HG02973 (cell line): ENCODE measurements around the gene DNER.
"Not testable (repeated sequence)": the region's sequence is repeated elsewhere in the genome, so short reads cannot be mapped to it uniquely, and the experiment has no call there.

Experiments used
- ATAC-seq: cut with Tn5 transposase; IDR thresholded peaks from one replicate; pipeline ENCODE4 v1.9.1; 2021; ENCODE audit warnings: moderate library complexity; ENCODE audit not compliant: unreplicated experiment

DNER gene

GRCh38 chr2:229408356-229408755 is 306.0 kb downstream of the DNER start:
- ATAC-seq, result no peak

DNA sequence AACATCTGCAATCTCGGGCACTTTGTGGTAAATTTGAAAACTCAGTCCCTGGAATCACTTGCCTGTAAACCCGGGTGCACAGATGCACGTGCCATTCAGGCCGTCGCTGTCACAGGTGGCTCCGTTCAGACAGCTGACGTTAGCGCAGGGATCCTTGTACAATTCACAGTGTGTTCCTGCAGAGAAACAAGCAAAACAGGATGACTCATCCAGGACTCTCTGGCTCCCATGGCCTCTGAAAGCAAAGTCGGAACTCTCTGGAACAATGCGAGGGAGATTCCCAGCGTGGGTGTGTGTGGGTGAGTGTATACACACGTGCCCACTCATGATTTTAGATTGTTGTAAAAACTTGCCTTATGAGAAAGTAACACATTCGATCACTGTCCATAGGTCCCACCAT is 307.2 kb downstream of the DNER start:
- ATAC-seq, result no peak

DNA sequence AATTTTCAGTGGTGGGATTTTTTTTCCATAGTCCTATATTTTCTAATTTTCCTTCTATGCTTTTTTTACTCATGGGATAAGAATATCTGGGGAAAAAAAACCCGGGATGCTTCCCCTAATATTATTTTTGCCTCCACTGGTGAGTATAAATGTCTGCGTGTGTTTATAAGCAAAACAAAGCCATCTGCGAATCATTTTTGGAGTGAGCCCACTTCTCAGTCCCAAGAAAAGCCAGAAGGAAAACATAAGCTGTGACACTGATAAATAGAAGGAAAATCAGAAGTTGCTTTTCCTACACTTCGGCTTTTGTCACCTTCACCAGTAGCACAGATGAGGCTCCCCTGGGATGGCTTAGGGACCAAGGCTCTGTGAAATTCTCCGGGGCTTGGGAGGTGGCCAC is 308.6 kb downstream of the DNER start:
- no peak for ATAC-seq

DNA sequence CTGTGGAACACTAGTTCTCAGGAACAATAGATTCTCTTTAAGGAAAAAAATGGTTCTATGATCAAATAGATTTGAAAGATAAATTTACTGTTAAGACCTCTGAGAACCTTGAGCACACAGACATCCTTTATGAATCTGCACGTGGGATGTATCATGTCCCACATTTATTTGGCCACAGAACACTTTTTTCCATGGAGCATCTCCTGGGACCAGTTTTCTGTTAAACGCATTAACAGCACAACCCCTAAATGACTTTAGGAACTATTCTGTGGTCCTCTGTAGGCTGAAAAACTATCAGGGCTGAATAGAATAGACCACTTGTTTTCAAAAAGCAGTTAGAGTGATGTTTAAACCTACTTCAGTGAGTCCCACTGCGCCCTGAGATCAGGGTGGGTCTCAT is 311.1 kb downstream of the DNER start:
- no peak for ATAC-seq

GRCh38 chr2:229401171-229401865 is 313.0 kb downstream of the DNER start:
- ATAC-seq, result no peak

GRCh38 chr2:229393926-229394325 is 320.4 kb downstream of the DNER start:
- ATAC-seq, result no peak

- ATAC-seq, result no peak
Observed at GRCh38 chr2:229392196-229392595, 322.2 kb downstream of the DNER start.

- no peak for ATAC-seq
Observed at GRCh38 chr2:229388731-229389130, 325.6 kb downstream of the DNER start.

GRCh38 chr2:229387866-229388265 is 326.5 kb downstream of the DNER start:
- ATAC-seq, result no peak

- no peak for ATAC-seq
Observed at GRCh38 chr2:229380101-229380625, 334.2 kb downstream of the DNER start.

GRCh38 chr2:229378386-229378785 is 336.0 kb downstream of the DNER start:
- ATAC-seq, result no peak

DNA sequence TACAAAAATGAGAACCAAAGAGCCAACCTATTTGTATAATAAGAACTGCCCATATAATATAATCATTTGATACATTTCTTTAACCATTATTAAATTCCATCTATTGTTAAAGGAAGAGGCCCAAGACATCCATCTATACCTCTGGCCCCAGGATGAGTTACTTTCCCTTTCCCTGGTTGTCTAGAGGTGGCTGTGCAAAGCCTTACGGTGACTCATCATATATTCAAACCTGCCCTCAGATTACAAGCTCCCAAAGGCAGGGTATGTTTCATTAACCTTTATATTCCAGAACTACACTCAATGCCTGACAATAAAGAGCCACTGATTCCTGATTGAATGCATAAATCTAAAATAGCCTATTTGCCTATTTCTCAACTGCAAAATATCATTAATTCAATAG is 337.5 kb downstream of the DNER start:
- ATAC-seq, result no peak

GRCh38 chr2:229375251-229375650 is 339.1 kb downstream of the DNER start:
- no peak for ATAC-seq

DNA sequence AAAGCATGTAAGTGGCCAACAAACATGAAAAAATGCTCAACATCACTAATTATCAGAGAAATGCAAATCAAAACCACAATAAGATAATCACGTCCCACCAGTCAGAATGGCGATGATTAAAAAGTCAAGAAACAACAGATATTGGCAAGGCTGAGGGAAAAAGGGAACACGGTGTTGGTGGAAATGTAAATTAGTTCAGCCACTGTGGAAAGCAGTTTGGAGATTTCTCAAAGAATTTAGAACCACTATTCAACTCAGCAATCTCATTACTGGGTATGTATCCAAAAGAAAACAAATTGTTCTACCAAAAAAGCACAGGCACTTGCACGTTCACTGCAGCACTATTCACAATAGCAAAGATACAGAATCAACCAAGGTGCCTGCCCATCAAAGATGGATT is 341.0 kb downstream of the DNER start:
- ATAC-seq, result not testable (repeated sequence)

- ATAC-seq, result no peak
Observed at GRCh38 chr2:229372207-229372606, 342.1 kb downstream of the DNER start.

DNA sequence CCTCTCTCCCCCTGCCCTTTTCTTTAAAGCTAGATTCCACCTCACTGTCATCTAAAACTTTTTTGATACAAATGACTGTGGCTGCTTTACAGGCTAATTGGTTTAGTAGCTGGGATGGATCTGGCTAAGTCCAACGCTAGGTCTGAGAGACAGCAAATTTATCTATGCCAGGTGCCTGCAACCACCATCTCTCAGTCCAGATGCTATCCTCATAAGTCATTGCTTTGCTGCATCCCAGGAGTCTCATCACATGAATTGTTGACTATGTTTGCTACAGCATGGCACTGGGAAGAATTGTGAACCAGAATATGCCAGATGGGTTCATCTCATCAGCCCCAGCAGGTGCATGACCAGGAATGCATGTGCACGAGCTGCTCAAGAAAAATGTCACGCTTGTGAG is 343.3 kb downstream of the DNER start:
- no peak for ATAC-seq

GRCh38 chr2:229370509-229370908 is 343.8 kb downstream of the DNER start:
- no peak for ATAC-seq

- no peak for ATAC-seq
Observed at GRCh38 chr2:229363185-229363814, 351.1 kb downstream of the DNER start.

DNA sequence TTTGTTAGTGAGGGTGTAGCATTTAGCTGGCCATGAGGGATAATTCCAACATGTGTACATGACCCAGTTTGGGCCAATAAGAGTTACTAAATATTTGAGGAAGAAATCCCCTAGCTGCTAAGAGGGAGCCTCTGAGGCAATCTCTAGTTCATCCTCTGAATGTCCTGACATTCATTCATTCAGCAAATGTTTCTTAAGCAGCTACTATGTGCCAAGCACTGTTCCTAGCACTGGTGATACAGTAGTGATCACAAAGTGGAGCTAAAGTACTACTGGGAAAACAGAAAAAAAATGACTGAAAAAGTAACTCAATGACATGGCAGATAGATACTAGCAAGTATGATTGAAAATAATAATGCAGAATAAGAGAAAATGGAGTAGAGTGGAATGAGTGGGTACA is 363.5 kb downstream of the DNER start:
- no peak for ATAC-seq

- no peak for ATAC-seq
Observed at GRCh38 chr2:229350117-229350805, 364.1 kb downstream of the DNER start.

- no peak for ATAC-seq
Observed at GRCh38 chr2:229348128-229348527, 366.2 kb downstream of the DNER start.
